Erythroblast (primary cell): Measurements from ENCODE around the gene HNRNPK.

Source experiments
- GATA1 ChIP-seq: IDR thresholded peaks from 2 replicates; pipeline ENCODE4 v1.6.1; 2011; ENCODE audit warnings: low read depth, mild to moderate bottlenecking, control low read depth, low read length, moderate library complexity
- POLR2A ChIP-seq: IDR thresholded peaks from 2 replicates; pipeline ENCODE4 v1.6.1; 2011; ENCODE audit warnings: mild to moderate bottlenecking, low read length

DNA sequence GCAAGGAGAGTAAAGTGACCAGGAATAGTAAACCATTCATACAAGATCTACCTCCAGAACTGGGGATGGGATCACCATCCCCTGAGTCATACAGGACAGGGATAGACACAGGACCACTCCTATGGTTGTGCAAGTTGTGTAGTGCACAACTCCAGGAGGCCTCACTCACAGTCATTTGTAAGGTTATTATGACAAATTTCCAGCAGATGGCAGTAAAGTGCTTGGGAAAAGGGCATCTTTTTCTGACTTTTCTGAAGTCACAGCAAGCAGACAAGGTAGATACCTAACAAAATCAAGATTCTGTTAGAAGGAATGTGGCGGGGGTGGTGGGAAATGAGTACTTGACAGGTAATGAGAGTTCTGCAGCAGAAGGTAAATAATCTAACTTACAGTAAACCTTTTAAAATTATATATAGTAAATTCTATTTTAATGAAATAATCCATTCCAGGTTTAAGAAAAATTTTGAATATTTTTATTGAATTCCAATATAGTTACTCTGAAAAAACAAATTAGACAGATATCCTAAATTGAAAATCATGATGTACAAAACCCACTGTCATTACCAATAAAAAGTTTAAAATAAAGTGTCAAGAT, 42.1 kb downstream of the HNRNPK start:
- TF ChIP-seq POLR2A (no peak), GATA1 (no peak)
